ENCODE measurements around the gene TXNL4A.

TXNL4A gene

DNA sequence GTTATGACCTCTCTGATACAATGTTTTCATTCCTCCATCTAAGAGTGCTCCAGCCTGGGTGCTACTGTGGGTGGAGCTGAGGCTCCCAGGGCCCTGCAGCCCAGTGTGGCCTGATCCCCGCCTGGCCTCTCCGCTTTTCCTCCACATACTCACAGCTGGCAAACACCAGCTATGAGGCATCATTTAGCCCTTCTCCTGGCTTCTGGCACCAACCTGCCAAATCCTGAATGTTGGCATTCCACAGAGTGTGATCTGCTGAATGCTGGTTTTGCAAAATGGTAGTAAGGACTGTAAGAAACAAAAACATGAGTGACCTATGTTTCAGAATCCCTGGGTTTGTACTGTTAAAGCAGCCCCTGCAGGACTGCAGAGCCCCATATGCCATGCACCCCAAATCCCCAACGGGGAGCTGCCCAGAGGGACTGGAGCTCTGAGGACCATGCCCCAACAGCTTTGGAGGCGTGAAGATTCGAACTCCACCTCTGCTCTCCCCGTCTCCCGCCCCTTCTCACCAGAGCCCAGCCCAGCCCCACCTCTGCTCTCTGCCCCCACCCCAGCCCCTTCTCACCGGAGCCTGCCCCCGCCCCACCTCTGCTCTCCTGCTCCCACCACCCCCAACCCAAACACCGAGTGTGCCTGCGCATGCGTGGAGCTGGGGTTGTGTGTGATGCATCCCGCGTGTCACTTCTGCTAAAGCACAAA lies 41.2 kb downstream of the TXNL4A start:
- peak; percentile 11 for DNase-seq

DNA sequence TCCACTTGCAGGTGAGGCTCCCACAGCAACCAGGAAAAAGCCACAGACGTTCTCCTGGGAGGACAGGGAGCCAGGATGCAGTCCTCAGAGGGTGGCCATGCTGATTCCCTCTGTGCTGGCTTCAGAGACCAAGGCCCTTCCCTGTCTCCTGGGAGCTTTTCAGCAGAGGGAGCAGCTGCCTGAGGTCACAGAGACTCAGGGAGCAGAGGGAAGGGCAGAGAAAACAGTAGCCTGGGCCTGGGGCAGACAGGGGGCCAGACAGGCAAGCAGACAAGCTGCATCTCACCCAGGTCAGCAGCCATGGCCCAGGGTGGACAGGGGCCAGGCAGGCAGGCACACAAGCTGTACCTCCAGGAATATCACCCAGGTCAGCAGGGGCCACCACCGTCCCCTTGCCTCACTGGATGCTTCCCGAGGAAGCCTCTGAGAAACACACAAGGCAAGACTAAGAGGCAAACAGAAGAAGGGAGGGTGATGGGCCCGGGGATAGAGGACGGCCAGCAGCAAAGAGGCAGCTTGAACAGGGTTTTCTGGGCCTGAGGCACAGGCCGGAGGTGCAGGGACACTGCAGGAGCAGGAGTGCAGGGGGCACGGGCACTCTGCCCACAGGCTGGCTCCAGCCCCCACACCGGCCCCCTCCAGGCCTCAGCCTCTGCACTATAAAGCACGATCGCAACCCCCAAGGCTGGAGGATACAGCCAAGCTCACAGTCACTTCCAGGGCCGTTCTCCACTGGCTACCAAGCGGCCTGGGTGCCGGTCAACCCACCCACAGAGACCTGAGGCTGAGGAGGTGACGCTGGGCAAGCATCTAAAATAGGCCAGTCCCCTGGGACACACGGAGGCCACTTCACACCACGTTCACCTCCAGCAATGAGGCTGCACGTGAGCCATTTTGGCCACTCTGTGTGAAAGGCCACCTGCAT lies 43.0 kb downstream of the TXNL4A start:
- DNase-seq = peak; percentile 23

DNA sequence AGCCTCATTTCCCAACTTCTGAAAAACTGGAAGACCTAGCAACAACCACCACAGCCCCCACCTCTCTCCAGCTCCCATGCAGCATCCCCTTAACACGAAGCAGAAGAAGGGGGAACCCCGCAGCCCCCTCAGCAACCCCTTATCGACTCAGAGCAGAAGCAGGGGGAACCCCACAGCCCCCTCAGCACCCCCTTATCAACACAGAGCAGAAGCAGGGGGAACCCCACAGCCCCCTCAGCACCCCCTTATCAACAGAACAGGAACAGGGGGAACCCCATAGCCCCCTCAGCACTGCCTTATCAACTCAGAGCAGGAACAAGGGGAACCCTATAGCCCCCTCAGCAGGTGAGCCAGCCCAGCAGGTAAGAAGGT lies 43.6 kb downstream of the TXNL4A start:
- no peak for DNase-seq

DNA sequence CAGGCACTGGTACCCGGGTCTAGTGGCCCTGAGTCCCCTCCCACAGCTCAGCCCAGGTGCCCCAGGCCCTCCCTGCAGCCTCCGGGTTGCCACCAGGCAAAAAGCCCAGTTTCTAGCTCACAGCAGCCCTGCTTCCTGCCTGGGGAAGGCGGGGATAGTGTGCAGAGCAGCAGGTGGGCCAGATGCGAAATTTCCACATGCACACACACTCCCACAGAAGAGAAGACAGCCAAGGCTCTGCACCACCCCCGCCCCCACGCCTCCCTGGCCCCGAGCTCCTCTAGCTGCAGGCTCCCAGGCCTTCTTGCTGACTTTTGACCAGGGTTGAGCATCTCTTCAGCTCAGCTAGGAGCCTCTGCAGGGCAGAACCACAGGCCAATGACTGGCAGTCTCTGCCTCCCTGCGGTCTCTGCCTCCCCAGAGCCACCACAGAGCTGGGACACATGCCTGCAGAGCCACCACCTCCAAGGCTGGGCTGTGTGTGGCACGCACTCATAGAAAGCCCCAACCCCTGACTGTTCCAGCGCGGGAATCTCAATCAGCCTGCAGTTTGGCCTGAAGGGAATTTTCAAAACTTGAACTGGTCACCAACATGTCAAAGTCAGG lies 44.1 kb downstream of the TXNL4A start:
- DNase-seq = peak; percentile 25

DNA sequence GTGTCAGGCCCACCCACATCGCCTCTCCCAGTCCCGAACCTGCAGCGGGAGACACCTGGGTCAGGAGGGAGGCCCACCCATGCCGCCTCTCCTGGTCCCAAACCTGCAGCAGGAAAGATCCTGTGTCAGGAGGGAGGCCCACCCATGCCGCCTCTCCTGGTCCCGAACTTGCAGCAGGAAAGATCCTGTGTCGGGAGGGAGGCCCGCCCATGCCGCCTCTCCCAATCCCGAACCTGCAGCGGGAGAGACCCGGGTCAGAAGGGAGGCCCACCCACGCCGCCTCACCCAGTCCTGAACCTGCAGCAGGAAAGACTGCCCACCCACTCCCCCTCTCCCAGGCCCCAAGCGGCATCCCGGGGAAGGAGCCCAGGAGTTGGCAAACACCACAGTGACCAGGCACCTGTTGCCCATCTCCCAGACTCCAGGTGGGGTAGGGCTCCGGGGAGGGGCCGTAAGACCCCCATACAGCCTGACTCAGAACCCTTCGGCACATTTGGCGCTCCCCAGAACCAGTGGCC lies 44.7 kb downstream of the TXNL4A start:
- peak; percentile 26 for DNase-seq

DNA sequence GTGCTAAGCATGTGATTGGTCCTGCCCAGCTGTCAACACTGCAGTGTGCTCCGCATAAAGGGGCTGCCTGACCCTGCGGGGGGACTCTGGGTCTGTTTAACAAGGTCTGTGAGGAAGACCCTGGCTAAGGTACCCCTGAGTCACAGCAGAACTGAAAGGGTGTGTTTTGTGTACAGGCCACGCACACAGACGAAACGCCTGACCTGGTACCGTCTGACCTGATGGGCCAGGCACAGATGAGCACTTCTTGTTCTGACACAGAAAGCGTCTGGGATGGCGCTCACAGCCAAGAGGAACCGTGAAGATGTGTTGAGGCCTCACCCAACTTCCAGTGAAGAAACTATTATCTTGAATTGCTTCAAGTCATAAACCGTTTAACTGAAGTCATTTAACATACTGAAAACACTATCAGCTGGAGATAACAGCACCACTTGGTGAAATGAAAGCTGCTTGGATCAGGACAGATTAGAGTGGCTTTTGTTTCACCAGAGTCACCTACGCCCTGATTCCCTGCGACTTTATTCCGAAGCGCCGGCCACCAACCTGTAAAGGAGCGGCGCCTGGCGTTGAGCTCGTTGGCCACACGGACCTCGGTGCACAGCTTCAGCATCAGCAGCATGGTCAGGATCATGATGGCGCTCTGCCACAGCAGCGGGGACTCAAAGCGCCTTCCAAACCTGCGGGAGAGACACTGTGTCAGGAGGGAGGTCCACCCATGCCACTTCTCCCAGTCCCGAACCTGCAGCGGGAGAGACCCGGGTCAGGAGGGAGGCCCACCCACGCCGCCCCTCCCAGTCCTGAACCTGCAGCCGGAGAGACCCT lies 45.4 kb downstream of the TXNL4A start:
- peak; percentile 5 for DNase-seq

DNA sequence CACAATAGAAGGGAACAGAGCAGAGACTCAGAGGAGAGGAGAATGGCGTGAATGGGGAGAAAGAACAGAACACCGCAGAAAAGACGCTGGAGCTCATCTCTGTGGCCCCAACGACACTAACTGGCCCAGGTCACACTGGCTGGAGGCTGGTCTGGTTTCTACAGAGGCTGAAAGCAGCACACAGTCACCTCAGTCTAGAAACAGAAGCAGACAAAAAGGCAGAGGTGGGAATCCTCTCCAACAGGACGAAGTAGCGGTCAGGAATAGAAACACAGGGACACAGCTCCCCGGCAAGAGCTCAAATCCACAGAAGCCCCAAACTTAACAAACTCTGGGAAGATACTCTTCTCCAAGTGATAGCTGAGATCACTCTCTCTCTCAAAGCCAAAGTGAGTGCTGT lies 46.2 kb downstream of the TXNL4A start:
- peak; percentile 6 for DNase-seq

DNA sequence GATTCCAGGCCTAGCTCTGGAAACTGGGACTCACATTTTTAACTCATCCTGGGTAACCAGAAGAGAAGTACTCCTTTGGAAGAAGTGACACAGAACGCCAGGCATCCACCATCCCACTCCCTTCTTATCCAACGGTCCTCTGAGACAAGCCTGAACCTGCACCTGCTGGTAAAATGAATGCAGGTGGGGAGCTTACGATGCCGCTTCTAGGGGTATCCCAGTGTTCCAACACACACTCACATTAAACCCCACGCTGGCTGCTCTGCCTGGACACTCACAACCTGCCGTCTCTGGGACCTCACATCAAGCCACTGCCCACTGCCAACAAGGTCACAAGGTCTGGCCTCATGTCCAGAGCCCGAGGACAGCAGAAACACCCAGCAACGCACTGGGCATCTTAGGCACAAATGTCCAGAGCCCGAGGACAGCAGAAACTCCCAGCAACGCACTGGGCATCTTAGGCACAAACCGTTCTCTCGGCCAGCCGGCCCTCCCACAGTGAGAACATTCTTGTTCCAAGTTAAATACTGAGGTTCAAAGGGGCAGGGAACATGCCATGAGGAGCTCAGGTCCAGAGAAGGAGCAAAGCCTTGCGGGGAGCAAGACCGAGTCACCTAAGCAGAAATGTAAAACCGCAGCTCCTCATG lies 46.8 kb downstream of the TXNL4A start:
- DNase-seq = peak; percentile 2

DNA sequence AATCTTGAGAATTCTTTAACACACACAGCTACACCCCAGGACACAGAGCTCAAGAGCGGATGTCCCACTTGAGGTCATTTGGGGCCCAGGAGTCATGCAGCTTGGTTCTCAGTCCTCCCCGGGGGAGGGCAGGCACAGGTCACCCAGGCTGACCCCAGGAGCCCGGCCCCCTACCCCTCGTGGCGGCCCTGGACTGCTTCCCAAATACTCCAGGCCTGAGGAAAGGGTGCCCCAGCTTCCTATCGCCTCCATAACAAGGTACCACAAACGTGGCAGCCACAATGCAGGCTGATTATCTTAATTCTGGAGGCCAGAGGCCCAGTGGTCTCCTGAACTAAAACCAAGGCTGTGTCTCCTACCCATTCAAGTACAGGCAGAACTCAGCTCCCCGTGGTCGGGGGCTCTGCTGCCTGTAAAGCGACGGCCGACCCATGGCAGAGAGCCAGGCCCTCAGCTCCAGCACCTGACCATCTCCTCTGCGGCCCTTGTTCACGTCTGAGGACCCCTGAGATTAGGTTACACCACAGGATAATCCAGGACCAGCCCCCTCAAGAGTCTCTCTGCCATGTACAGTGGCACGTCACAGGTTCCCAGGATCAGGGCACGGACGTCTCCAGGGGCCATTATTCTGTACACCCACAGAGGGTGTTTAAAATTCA lies 47.4 kb downstream of the TXNL4A start:
- DNase-seq = peak; percentile 15

DNA sequence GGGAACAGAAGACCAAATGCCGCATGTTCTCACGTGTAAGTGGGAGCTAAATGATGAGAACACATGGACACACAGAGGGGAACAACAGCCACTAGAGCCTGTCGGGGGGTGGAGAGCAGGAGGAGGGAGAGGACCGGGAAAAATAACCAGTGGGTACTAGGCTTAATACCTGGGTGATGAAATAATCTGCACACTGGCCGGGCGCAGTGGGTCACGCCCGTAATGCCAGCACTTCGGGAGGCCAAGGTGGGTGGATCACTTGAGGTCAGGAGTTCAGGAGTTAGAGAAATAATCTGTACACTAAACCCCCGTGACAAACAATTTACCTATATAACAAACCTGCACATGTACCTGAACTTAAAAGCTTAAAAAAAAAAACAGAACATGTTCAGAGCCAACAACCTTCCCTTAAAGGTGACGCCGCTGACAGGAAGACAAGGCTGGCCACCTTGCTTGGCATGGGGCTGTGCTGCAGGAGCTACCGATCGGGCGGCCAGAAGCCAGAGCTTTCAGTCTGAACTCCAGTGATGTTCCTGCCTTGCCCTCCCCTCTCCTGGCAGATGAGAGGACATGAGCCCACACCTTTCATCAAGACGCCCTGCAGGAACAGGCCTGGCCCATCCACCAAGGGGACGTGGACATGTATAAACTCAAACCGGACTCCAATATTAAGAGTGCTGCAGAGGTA lies 48.1 kb downstream of the TXNL4A start:
- DNase-seq = peak; percentile 6

DNA sequence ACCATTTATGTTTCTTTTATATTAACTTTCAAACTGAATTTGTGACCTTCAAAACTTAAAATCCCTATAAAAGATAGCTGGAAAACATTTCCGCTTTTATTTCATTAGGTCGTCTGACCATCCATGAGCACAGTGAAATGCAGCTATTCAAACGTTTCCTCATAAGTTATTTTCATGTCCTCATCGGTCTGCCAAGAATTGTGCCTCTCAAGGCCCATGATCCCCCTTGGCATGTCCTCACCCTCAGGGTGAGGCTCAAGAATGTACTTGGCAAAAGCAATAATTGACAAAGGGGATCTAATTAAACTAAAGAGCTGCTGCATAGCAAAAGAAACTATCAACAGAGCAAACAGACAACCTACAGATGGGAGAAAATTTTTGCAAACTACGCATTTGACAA lies 49.3 kb downstream of the TXNL4A start:
- no peak for DNase-seq

DNA sequence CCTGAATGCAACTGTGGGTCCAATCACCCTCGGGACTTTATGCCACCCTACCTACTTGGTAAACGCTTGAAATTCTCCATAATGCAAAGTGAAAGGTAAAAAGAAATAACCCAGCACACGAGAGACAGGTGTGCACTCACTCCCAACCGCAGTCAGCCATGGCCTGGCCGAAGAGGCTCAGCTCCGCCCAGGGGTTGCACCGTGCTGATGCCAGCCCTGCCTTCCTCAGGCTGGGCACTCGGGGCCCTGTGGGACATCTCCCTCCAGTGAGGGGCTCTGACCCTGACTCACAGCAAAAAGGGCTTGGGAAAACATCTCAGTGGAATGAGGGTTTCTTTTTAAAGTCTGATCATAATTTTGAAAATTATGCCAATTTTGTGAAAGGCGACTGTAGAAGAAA lies 50.2 kb downstream of the TXNL4A start:
- DNase-seq = no peak

DNA sequence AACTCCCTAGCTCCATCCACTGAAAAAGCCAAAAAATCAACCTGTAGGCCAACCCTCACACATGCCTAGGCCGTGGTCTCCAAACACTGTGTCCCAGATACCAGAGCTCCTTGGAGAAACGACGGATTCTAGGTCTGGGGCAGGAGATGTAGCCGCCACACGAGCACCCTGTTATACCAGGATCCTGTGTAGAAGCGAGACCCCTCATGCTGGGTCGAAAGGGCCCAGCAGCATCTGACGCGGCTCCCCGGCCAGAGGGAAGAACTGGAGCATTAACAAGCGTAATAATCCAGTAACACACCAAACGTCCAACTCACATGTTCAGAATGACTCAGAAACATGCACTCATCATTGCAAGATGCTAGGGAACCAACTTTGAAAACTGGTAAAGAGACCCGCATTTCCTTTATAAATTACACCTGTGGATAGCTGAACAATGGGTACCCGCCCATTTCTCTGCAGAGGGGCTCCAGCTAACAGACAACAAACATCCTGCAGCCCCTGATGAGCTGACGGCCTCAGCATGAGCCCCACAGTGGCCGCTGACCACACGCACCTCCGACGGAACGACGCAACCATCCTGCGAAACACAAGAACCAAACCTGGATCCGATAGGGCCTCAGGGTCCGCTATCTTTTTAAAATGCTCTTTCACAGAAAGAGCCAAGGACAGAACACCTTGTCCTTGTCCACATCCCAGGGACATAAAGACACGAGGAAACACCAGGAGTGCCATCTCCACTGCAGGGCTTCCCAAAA lies 51.1 kb downstream of the TXNL4A start:
- no peak for DNase-seq

DNA sequence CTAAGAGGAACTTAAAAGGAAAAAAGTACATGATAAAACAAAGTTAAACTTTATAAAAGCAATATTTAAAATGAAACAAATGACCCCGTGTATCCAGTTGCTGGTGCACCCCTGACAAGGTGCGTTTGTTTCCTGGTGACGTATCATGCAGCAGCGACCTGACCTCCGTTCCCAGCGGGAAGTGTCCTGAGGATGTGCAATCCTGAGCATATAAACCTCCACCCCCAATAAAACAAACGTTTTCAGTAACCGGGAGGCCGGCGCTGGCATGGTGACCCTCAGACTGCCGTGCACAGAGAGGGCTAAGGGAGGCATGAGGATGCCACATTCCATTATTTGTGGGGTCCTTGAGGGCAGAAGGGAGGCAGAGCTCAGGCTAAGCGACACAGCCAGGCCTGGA lies 51.7 kb downstream of the TXNL4A start:
- DNase-seq = peak; percentile 17

DNA sequence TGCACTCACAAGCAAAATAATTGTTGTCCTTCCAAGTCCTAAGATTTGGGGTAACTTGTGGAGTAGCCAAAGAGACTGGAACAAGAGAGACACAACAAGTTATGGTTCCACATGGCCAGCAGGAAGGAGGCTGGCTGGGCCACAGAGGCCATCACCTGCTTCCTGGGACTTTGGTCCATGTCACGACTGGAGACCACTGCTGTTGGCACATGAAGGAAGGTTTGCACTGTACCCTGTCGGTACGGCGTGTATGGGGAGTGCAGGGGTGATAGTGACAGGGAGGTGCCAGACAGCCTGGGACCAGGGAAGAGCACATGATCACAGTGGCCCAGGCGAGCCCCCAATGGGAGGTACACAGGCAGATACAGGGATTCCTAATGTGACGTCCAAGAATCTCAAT lies 52.4 kb downstream of the TXNL4A start:
- DNase-seq = peak; percentile 8

DNA sequence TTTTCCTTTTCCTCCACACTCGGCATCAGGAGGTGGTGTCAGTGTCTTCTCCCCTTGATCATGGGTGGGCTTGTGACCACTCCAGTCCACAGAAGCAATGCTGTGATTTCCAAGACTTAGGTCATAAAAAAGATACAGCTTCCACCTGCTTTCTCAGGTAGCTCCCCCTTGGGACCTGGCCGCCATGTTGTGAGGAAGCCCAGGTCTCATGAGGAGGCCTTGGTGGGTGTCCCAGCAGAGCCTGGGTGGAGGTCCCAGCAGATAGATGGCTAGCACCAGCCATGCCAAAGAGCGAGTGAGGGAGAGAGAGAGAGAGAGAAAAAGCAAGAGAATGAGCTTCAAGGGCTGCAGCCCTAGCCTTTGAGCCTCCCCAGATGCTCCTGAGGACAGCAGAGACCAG lies 52.9 kb downstream of the TXNL4A start:
- DNase-seq = no peak

DNA sequence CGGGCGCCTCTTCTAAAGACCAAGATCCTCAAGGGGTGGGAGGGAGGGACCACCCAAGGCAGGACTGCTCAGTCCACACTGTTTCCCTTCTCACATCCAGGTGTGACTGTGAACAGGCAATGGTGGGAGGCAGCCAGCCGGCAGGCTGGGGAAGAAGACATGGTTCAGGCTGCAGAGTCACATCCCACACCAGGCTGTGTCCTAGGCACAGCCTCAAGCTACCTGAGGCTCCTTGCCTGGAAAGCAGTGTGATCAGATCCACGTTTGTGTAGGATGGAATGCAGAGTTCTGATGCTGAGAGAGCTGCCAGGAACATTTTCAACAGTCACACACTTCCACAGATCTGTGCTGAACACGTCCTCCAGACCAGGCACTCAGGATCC lies 53.3 kb downstream of the TXNL4A start:
- DNase-seq = peak; percentile 13

DNA sequence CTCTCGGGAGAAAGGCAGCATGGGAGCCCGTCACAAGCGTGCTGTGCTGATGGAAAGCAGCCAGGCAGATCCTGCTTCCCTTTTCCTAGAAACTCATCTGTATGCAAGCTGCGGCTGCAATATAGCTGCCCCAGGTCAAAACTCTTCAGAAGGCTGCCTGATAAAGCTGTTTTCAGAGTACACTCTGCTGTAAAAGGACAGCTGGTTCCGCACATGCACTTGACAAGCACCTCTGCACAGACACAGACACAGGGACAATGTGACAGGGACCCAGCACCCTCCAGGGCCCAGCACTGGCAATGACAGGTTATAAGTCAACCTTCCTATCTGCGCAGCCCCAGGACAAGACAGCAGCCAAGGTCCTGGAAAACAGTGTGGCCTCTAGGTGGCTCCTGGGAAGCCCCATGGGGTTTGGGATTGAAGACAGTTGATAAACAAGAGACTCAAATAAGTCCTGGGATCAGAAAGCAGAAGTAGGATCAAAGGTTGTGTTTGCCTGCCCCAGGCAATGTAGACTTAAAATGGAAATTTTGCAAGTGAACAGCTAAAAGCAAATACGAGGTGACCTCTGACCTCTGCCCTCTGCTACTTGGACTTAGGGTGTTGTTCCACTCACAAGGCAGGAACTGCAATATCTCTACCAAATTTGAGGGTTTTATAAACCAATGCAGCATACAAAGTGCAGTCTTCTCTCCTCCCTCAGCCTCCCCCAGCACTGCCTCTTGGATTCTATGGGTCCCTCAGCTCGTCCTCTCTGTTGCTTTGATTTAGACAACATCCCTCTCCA lies 53.9 kb downstream of the TXNL4A start:
- no peak for DNase-seq

DNA sequence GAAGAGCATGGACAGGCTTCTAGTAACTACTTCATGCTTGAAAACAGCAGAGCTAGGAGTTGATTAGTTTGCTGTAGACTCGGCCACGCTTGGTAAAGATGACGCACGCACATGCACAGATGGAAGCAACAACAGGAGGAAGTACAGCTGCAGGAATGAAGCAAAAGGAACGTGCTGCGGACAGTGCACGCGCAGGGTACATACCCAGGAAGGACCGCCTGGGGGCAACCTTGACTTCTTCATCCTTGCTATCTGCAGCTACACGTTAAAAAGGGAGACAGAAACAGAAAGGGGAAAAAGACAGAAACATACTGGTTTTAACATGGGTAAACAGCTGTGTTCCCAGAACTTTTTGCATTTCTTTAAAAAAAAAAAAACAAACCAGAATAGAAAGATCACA lies 54.6 kb downstream of the TXNL4A start:
- peak; percentile 6 for DNase-seq

All from activated CD4-positive, CD25-positive, alpha-beta regulatory T cell treated with anti-CD3 and anti-CD28 coated beads, Interleukin-2, amount 50 U/mL, for 72 hours (primary cell).